ENCODE measurements around the gene KCNF1.

DNA sequence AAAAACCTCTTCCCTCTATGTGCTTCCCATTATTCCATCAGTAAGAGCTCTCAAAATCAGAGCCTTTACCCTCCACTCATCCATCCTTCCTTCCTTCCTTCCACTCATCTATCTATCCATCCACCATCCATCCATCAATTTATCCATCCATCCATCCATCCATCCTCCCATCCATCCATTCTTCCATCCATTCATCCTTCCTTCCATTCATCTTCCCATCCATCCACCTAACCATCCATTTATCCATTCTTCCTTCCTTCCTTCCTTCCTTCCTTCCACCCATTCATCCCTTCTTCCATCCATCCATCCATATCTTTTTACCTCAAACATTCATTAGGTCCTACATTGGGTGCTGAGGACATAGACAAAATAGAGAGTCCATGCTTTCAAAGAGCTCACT lies 19.4 kb upstream of the KCNF1 start:
- TF ChIP-seq, protein P1, sequence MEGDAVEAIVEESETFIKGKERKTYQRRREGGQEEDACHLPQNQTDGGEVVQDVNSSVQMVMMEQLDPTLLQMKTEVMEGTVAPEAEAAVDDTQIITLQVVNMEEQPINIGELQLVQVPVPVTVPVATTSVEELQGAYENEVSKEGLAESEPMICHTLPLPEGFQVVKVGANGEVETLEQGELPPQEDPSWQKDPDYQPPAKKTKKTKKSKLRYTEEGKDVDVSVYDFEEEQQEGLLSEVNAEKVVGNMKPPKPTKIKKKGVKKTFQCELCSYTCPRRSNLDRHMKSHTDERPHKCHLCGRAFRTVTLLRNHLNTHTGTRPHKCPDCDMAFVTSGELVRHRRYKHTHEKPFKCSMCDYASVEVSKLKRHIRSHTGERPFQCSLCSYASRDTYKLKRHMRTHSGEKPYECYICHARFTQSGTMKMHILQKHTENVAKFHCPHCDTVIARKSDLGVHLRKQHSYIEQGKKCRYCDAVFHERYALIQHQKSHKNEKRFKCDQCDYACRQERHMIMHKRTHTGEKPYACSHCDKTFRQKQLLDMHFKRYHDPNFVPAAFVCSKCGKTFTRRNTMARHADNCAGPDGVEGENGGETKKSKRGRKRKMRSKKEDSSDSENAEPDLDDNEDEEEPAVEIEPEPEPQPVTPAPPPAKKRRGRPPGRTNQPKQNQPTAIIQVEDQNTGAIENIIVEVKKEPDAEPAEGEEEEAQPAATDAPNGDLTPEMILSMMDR (IDR thresholded peaks at IDR 0.05; ENCODE audit: poor library complexity): no peak
- TF ChIP-seq EZH2 (IDR thresholded peaks at IDR 0.05; ENCODE audit: borderline replicate concordance): no peak
